Measurements from ENCODE around the gene RGS6. TPM values are rescaled to one million over a fixed set of nuclear protein-coding genes. Genes with fewer than 3 reads are reported as not detected.

RGS6 gene
- total and polyA plus RNA-seq, 2 of the 4 experiments (the other 2 are of a cell fraction), result not detected

GRCh38 chr14:71960494-71961353 is 28.5 kb downstream of the RGS6 start:
- Histone ChIP-seq H2BK5ac (ENCODE audit: low read depth, low read length, poor library complexity, severe bottlenecking) (no peak overlapping the region), H3K14ac (replicated peaks; ENCODE audit: low read depth, low read length) (no peak overlapping the region), H2AFZ (replicated peaks; ENCODE audit: low read length, poor library complexity) (no peak overlapping the region), H3K4me1 (ENCODE audit: control insufficient read depth, insufficient read depth, low read length) (no peaks in the 10 kb centered on the region), H3K27me3 (ENCODE audit: control insufficient read depth, insufficient read depth, low read length) (no peaks in the 10 kb centered on the region), H3K79me1 (ENCODE audit: low read depth in 1 of 2, low read length in 2 of 2) (no peaks in the 10 kb centered on the region), H2AK5ac (ENCODE audit: low read depth, low read length) (no peak overlapping the region), H3K27ac (ENCODE audit: insufficient read depth, low read length) (no peak overlapping the region), H2BK20ac (ENCODE audit: low read depth, low read length) (no peak overlapping the region), H4K8ac (ENCODE audit: low read depth in 2 of 2, low read length in 2 of 2) (no peak overlapping the region), H3K56ac (ENCODE audit: extremely low read depth, insufficient read depth, low read length) (no peak overlapping the region), H3K4me2 (ENCODE audit: low read depth, low read length) (no peak overlapping the region), H3K9ac (ENCODE audit: low read depth, low read length) (no peak overlapping the region), H3K4me3 (ENCODE audit: insufficient read depth, low read depth, low read length) (no peak overlapping the region), H3K9me3 (ENCODE audit: control insufficient read depth, insufficient read depth, low read length) (no peaks in the 10 kb centered on the region), H3K36me3 (ENCODE audit: control insufficient read depth, insufficient read depth, low read length) (no peaks in the 10 kb centered on the region), H3K23ac (ENCODE audit: low read depth, low read length) (no peak overlapping the region), H4K5ac (ENCODE audit: low read depth, low read length) (no peak overlapping the region), H3K4ac (ENCODE audit: low read depth, low read length) (no peak overlapping the region), H2AK9ac (replicated peaks; ENCODE audit: low read depth, low read length, poor library complexity) (no peak overlapping the region), H3K9me1 (ENCODE audit: insufficient read depth, low read length) (no peaks in the 10 kb centered on the region), H2BK120ac (ENCODE audit: low read depth, low read length) (no peak overlapping the region), H2BK15ac (ENCODE audit: low read depth, low read length) (no peak overlapping the region), H4K20me1 (ENCODE audit: insufficient read depth, low read length) (no peaks in the 10 kb centered on the region), H4K91ac (ENCODE audit: insufficient read depth, low read depth, low read length) (no peak overlapping the region), H3K18ac (ENCODE audit: low read depth, low read length) (no peak overlapping the region)
- intact Hi-C loops (cut with micrococcal nuclease), result no loop called here
- CTCF ChIA-PET, result no interaction called here
- BruUV-seq (replicated peaks), result no TSS peak
- DNase-seq (no peak), ATAC-seq (ENCODE audit: low read depth) (no peak)
- dilution Hi-C loops (cut with HindIII; ENCODE audit: low sequenced_read_pairs, unreplicated experiment), result no loop called here
- in situ Hi-C loops (cut with MboI; ENCODE audit: low sequenced_read_pairs), result no loop called here
- WGBS, 2 experiments (ENCODE audit: extremely low coverage in 2 of 2, insufficient read length in 1 of 2), result 70% methylated on average over 2 of the region's 8 CpGs; no CpG with 5 or more reads in 1 of the 2 experiments
- POLR2A ChIA-PET (ENCODE audit: unreplicated experiment), result no interaction called here
- no peak for TF ChIP-seq RCOR1 (IDR thresholded peaks at IDR 0.05; ENCODE audit: insufficient replicate concordance, low read length)
- TF ChIP-seq RFX5 (IDR thresholded peaks at IDR 0.05; ENCODE audit: low read depth, low read length), result no peak
- TF ChIP-seq CHD1 (IDR thresholded peaks at IDR 0.05; ENCODE audit: low read depth, low read length), result no peak
- TF ChIP-seq POLR2A (IDR thresholded peaks at IDR 0.05; ENCODE audit: low read depth, low read length), result no peak
